Ovary (tissue), 3 donors: ENCODE data around the gene UGT1A3.

Experiments
- CTCF ChIP-seq, 3 donors: fragments of 450-650 bp in 2 of 3; fragments of 200-600 bp in 1 of 3; IDR thresholded peaks; one replicate each; pipeline versions ENCODE4 v1.5.1 to v1.8.0; 2016 to 2022; ENCODE audit warnings: antibody characterized with exemption in 3 of 3, mild to moderate bottlenecking in 1 of 3
- POLR2A ChIP-seq: fragments of 450-650 bp; IDR thresholded peaks from one replicate; pipeline ENCODE4 v1.6.1; 2017; ENCODE audit warnings: antibody characterized with exemption, mild to moderate bottlenecking, moderate library complexity
- donor health status: DM: no; HTN: no; CAD: no.

GRCh38 chr2:233817995-233818638, 89.3 kb downstream of the UGT1A3 start:
- TF ChIP-seq CTCF (IDR thresholded peaks at IDR 0.05), result no peak
- no peak for TF ChIP-seq POLR2A
